HCT116 (cell line): ENCODE measurements around the gene SAP130. TPM values are rescaled to one million over a fixed set of nuclear protein-coding genes. Genes with fewer than 3 reads are reported as not detected.

Experiments used
- ATAC-seq: fragments of 200-7000 bp; cut with Tn5 transposase; 2 replicates; pipeline ENCODE4 v1.9.1; 2020; ENCODE audit warnings: mild to moderate bottlenecking, moderate library complexity
- BruUV-seq: library from RNA; stranded (reverse); fragments of 400-500 nt; replicated peaks from 2 replicates; lab custom pipeline; 2021; lab: Mats Ljungman, UMichigan
- CTCF ChIA-PET: fragments of 300-600 bp; sonication (Branson Sonifier 250); formaldehyde crosslinking; loops from one replicate; lab custom pipeline; 2021; ENCODE audit warnings: antibody characterized with exemption; lab: Charles Lee
- POLR2A ChIA-PET: fragments of 300-600, 350-600 bp; sonication (Branson Sonifier 250); formaldehyde crosslinking; loops from one replicate; lab custom pipeline; 2021; ENCODE audit warnings: antibody characterized with exemption; lab: Charles Lee
- RAD21 ChIA-PET, 2 experiments: fragments of 300-600 bp; sonication (Branson Sonifier 250); formaldehyde crosslinking; loops; one replicate each; lab custom pipeline; 2023; ENCODE audit warnings: low total read pairs in 2 of 2; ENCODE audit not compliant: uncharacterized antibody in 2 of 2, unreplicated experiment in 2 of 2, low non-redundant PET in 1 of 2; lab: Charles Lee
- DNase-seq: peaks from one replicate; pipeline ENCODE4 v3.0.0-alpha.2; 2010; ENCODE audit warnings: low read depth, low spot score
- H2AFZ ChIP-seq: fragments of 200-600 bp; shearing (Covaris generic), sonication (generic); 2 replicates; pipeline ENCODE4 v1.6.1; 2017; ENCODE audit warnings: low read depth, mixed run types, mixed read lengths, antibody characterized with exemption, low read length; ENCODE audit not compliant: poor library complexity, severe bottlenecking
- H3K27ac ChIP-seq: 2 replicates; pipeline ENCODE4 v1.5.1; 2012; ENCODE audit warnings: low read depth, low read length
- H3K27me3 ChIP-seq: fragments of 200-600 bp; sonication (generic); 2 replicates; pipeline ENCODE4 v1.6.1; 2016; ENCODE audit warnings: mixed run types, low read length, mixed read lengths; ENCODE audit not compliant: insufficient read depth
- H3K36me3 ChIP-seq, 2 experiments: fragments of 200-500 bp in 1 of 2; fragments of 200-600 bp in 1 of 2; sonication (Bioruptor generic) in 1 of 2; sonication (generic) in 1 of 2; 2 replicates each; pipeline versions ENCODE4 v1.5.1 to v1.6.1; 2014 to 2016; ENCODE audit warnings: low read length in 2 of 2, inconsistent platforms in 1 of 2, mixed read lengths in 1 of 2, mixed run types in 1 of 2; ENCODE audit not compliant: insufficient read depth in 2 of 2, control insufficient read depth in 1 of 2
- H3K4me1 ChIP-seq, 2 experiments: fragments of 200-600 bp in 1 of 2; sonication (generic) in 1 of 2; 2 replicates each; pipeline versions ENCODE4 v1.5.1 to v1.6.1; 2012 to 2017; ENCODE audit warnings: low read length in 2 of 2, inconsistent platforms in 1 of 2, mild to moderate bottlenecking in 1 of 2, mixed read lengths in 1 of 2, mixed run types in 1 of 2, moderate library complexity in 1 of 2; ENCODE audit not compliant: insufficient read depth in 2 of 2, control insufficient read depth in 1 of 2
- H3K4me2 ChIP-seq: fragments of 200-600 bp; sonication (generic); 2 replicates; pipeline ENCODE4 v1.6.1; 2017; ENCODE audit warnings: mixed run types, low read length, mixed read lengths
- H3K4me3 ChIP-seq, 2 experiments: fragments of 200-600 bp in 1 of 2; sonication (generic) in 1 of 2; replicated peaks in 1 of 2; 2 replicates each; pipeline ENCODE4 v1.5.1; 2011 to 2016; ENCODE audit warnings: low read length in 2 of 2, control low read depth in 1 of 2, low read depth in 1 of 2, mild to moderate bottlenecking in 1 of 2, mixed read lengths in 1 of 2, mixed run types in 1 of 2
- H3K79me2 ChIP-seq: fragments of 200-600 bp; sonication (generic); 2 replicates; pipeline ENCODE4 v1.6.1; 2017; ENCODE audit warnings: mild to moderate bottlenecking, mixed run types, low read length, moderate library complexity, mixed read lengths; ENCODE audit not compliant: insufficient read depth
- H3K9ac ChIP-seq: fragments of 200-600 bp; sonication (generic); 2 replicates; pipeline ENCODE4 v1.6.1; 2016; ENCODE audit warnings: low read length, mixed read lengths
- H3K9me2 ChIP-seq: fragments of 200-600 bp; sonication (generic), shearing (Covaris generic); 2 replicates; pipeline ENCODE4 v1.6.1; 2017; ENCODE audit warnings: mixed run types, mild to moderate bottlenecking, moderate library complexity; ENCODE audit not compliant: insufficient read depth
- H3K9me3 ChIP-seq, 2 experiments: fragments of 200-500 bp in 1 of 2; fragments of 200-600 bp in 1 of 2; sonication (Bioruptor generic) in 1 of 2; sonication (generic) in 1 of 2; 2 replicates each; pipeline ENCODE4 v1.6.1; 2014 to 2017; ENCODE audit warnings: low read length in 2 of 2, mixed read lengths in 2 of 2, inconsistent platforms in 1 of 2, low read depth in 1 of 2, mild to moderate bottlenecking in 1 of 2, mixed run types in 1 of 2, moderate library complexity in 1 of 2; ENCODE audit not compliant: control insufficient read depth in 1 of 2, insufficient read depth in 1 of 2
- H4K20me1 ChIP-seq: fragments of 200-600 bp; sonication (generic), shearing (Covaris generic); 2 replicates; pipeline ENCODE4 v1.6.1; 2017; ENCODE audit warnings: mixed run types, mild to moderate bottlenecking, moderate library complexity; ENCODE audit not compliant: insufficient read depth
- EGR1 ChIP-seq: IDR thresholded peaks from 2 replicates; pipeline ENCODE4 v1.6.1; 2012; ENCODE audit warnings: low read depth
- JUND ChIP-seq: IDR thresholded peaks from 2 replicates; pipeline ENCODE4 v1.6.1; 2012
- SIN3A ChIP-seq: IDR thresholded peaks from 2 replicates; pipeline ENCODE4 v1.6.1; 2012; ENCODE audit warnings: low read depth
- SRF ChIP-seq: IDR thresholded peaks from 2 replicates; pipeline ENCODE4 v1.6.1; 2012; ENCODE audit warnings: low read depth
- TCF7L2 ChIP-seq: IDR thresholded peaks from 2 replicates; pipeline ENCODE4 v1.7.0; 2011; ENCODE audit warnings: borderline replicate concordance, inconsistent platforms; ENCODE audit not compliant: insufficient read depth, insufficient read length; ENCODE audit errors: extremely low read depth
- intact Hi-C: fragments of 100-400 bp; cut with micrococcal nuclease; formaldehyde crosslinking; loops from 2 replicates; pipeline ENCODE4 v1.10.0; 2022
- total RNA-seq: library from RNA; stranded (reverse); gene quantifications from one replicate; pipeline ENCODE4 v1.2.1, GENCODE V29; 2021; ENCODE audit not compliant: unreplicated experiment
- TF ChIP-seq, protein P1 (sequence below): IDR thresholded peaks from 2 replicates; pipeline ENCODE4 v1.6.1; 2012; ENCODE audit warnings: low read depth
- TF ChIP-seq, protein P2 (sequence below): IDR thresholded peaks from 2 replicates; pipeline ENCODE4 v1.6.1; 2011; ENCODE audit warnings: mild to moderate bottlenecking, low read length, moderate library complexity; ENCODE audit not compliant: insufficient replicate concordance; ENCODE audit errors: extremely low read depth

SAP130 gene
- total RNA-seq, 1 experiment from 2014 or later: 29.5 TPM

DNA sequence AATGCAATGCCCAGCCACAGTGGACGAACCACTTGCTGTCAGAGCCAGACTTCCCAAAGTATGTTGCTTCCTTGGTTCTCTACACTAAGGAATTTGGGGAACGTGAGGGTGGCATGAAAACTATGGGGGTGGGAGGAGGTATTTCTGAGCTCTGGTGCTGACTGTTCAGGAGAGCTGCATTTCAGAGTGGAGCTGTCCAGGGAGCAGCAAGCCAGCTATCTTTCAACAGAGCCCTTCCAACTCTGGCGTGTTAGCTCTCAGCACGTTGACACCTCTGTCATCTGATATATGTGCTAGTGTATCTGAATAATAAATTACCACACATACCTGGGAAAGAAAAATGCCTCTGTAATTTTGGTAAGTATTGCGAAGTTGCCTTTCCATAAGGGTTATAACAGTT is 66.1 kb downstream of the SAP130 start:
- DNase-seq (no peak), ATAC-seq (no peak)
- H3K36me3 ChIP-seq: peaks cover 2 to 5% of the 10 kb centered on the region in 2 experiments; a peak in 2 of 4 replicates
- H3K4me1 ChIP-seq: no peaks in the 10 kb centered on the region
- no peak overlapping the region for H2AFZ ChIP-seq
- H4K20me1 ChIP-seq: no peaks in the 10 kb centered on the region
- no peaks in the 10 kb centered on the region for H3K79me2 ChIP-seq
- RAD21 ChIA-PET: no interaction called here
- H3K4me3 ChIP-seq: no peak overlapping the region
- TF ChIP-seq SIN3A (no peak), TCF7L2 (no peak), JUND (no peak), EGR1 (no peak), SRF (no peak)
- TF ChIP-seq, protein P1, sequence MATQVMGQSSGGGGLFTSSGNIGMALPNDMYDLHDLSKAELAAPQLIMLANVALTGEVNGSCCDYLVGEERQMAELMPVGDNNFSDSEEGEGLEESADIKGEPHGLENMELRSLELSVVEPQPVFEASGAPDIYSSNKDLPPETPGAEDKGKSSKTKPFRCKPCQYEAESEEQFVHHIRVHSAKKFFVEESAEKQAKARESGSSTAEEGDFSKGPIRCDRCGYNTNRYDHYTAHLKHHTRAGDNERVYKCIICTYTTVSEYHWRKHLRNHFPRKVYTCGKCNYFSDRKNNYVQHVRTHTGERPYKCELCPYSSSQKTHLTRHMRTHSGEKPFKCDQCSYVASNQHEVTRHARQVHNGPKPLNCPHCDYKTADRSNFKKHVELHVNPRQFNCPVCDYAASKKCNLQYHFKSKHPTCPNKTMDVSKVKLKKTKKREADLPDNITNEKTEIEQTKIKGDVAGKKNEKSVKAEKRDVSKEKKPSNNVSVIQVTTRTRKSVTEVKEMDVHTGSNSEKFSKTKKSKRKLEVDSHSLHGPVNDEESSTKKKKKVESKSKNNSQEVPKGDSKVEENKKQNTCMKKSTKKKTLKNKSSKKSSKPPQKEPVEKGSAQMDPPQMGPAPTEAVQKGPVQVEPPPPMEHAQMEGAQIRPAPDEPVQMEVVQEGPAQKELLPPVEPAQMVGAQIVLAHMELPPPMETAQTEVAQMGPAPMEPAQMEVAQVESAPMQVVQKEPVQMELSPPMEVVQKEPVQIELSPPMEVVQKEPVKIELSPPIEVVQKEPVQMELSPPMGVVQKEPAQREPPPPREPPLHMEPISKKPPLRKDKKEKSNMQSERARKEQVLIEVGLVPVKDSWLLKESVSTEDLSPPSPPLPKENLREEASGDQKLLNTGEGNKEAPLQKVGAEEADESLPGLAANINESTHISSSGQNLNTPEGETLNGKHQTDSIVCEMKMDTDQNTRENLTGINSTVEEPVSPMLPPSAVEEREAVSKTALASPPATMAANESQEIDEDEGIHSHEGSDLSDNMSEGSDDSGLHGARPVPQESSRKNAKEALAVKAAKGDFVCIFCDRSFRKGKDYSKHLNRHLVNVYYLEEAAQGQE: no peak
- TF ChIP-seq, protein P2, sequence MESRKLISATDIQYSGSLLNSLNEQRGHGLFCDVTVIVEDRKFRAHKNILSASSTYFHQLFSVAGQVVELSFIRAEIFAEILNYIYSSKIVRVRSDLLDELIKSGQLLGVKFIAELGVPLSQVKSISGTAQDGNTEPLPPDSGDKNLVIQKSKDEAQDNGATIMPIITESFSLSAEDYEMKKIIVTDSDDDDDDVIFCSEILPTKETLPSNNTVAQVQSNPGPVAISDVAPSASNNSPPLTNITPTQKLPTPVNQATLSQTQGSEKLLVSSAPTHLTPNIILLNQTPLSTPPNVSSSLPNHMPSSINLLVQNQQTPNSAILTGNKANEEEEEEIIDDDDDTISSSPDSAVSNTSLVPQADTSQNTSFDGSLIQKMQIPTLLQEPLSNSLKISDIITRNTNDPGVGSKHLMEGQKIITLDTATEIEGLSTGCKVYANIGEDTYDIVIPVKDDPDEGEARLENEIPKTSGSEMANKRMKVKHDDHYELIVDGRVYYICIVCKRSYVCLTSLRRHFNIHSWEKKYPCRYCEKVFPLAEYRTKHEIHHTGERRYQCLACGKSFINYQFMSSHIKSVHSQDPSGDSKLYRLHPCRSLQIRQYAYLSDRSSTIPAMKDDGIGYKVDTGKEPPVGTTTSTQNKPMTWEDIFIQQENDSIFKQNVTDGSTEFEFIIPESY: no peak
- no TSS peak for BruUV-seq
- no peaks in the 10 kb centered on the region for H3K27me3 ChIP-seq
- POLR2A ChIA-PET: no interaction called here
- H3K9me2 ChIP-seq: no peaks in the 10 kb centered on the region
- H3K9me3 ChIP-seq: no peaks in the 10 kb centered on the region
- H3K9ac ChIP-seq: no peak overlapping the region
- intact Hi-C loops: no loop called here
- H3K4me2 ChIP-seq: no peak overlapping the region
- H3K27ac ChIP-seq: no peak overlapping the region
- CTCF ChIA-PET: no interaction called here
